Astrocyte (in vitro differentiated cells and primary cell): ENCODE measurements around the gene DQX1. TPM values are rescaled to one million over a fixed set of nuclear protein-coding genes. Genes with fewer than 3 reads are reported as not detected.

Experiments used
- DNase-seq: peaks from one replicate; pipeline ENCODE4 v3.0.0-alpha.2; 2010; ENCODE audit warnings: low read depth
- FAIRE-seq: peaks from 2 replicates; lab custom pipeline; 2011; peaks lifted over from hg19 to GRCh38; lab: Jason Lieb, UNC
- H2AFZ ChIP-seq: 2 replicates; pipeline ENCODE4 v1.6.0; 2012; ENCODE audit warnings: low read depth, low read length, inconsistent platforms
- H3K27ac ChIP-seq: 2 replicates; pipeline ENCODE4 v1.5.1; 2011; ENCODE audit warnings: low read depth, low read length, inconsistent platforms
- H3K27me3 ChIP-seq: 2 replicates; pipeline ENCODE4 v1.6.0; 2011; ENCODE audit warnings: low read length, inconsistent platforms; ENCODE audit not compliant: insufficient read depth
- H3K36me3 ChIP-seq: 2 replicates; pipeline ENCODE4 v1.5.1; 2011; ENCODE audit warnings: low read length, inconsistent platforms; ENCODE audit not compliant: insufficient read depth
- H3K4me1 ChIP-seq: 2 replicates; pipeline ENCODE4 v1.5.1; 2011; ENCODE audit warnings: low read length, inconsistent platforms; ENCODE audit not compliant: insufficient read depth
- H3K4me2 ChIP-seq: 2 replicates; pipeline ENCODE4 v1.6.0; 2012; ENCODE audit warnings: low read length, inconsistent platforms
- H3K4me3 ChIP-seq: 2 replicates; pipeline ENCODE4 v1.5.1; 2011; ENCODE audit warnings: low read depth, mild to moderate bottlenecking, low read length, inconsistent platforms; ENCODE audit not compliant: insufficient read depth
- H3K79me2 ChIP-seq: 2 replicates; pipeline ENCODE4 v1.6.0; 2012; ENCODE audit warnings: mild to moderate bottlenecking, low read length, inconsistent platforms; ENCODE audit not compliant: insufficient read depth
- H3K9ac ChIP-seq: 2 replicates; pipeline ENCODE4 v1.6.0; 2012; ENCODE audit warnings: mild to moderate bottlenecking, low read length, inconsistent platforms
- H3K9me3 ChIP-seq: 2 replicates; pipeline ENCODE4 v1.5.1; 2012; ENCODE audit warnings: low read depth, mild to moderate bottlenecking, low read length, inconsistent platforms; ENCODE audit not compliant: insufficient read depth
- H4K20me1 ChIP-seq: 2 replicates; pipeline ENCODE4 v1.6.0; 2012; ENCODE audit warnings: low read length, inconsistent platforms; ENCODE audit not compliant: insufficient read depth
- H3K27ac Mint-ChIP-seq: one replicate; pipeline ENCODE4 v1.8.0; 2021; ENCODE audit warnings: mild to moderate bottlenecking, mixed read lengths; ENCODE audit not compliant: unreplicated experiment
- H3K27me3 Mint-ChIP-seq: one replicate; pipeline ENCODE4 v1.8.0; 2021; ENCODE audit warnings: low read depth, mixed read lengths; ENCODE audit not compliant: unreplicated experiment
- H3K36me3 Mint-ChIP-seq: one replicate; pipeline ENCODE4 v1.8.0; 2021; ENCODE audit warnings: low read depth, mixed read lengths; ENCODE audit not compliant: unreplicated experiment
- H3K4me1 Mint-ChIP-seq: one replicate; pipeline ENCODE4 v1.8.0; 2021; ENCODE audit warnings: low read depth, mixed read lengths; ENCODE audit not compliant: unreplicated experiment
- H3K4me3 Mint-ChIP-seq: one replicate; pipeline ENCODE4 v1.8.0; 2021; ENCODE audit warnings: mild to moderate bottlenecking, moderate library complexity, mixed read lengths; ENCODE audit not compliant: unreplicated experiment
- H3K9me3 Mint-ChIP-seq: one replicate; pipeline ENCODE4 v1.8.0; 2021; ENCODE audit warnings: mild to moderate bottlenecking, mixed read lengths; ENCODE audit not compliant: unreplicated experiment
- CTCF ChIP-seq: IDR thresholded peaks from 2 replicates; pipeline ENCODE4 v1.5.1; 2011; ENCODE audit warnings: low read depth, mild to moderate bottlenecking, inconsistent platforms, low read length, moderate library complexity; ENCODE audit not compliant: insufficient read depth
- EZH2 ChIP-seq: IDR thresholded peaks from 2 replicates; pipeline ENCODE4 v1.6.1; 2012; ENCODE audit warnings: mild to moderate bottlenecking, low read length, inconsistent platforms; ENCODE audit not compliant: insufficient read depth
- total RNA-seq: library from RNA; stranded (reverse); gene quantifications from 2 replicates; pipeline ENCODE4 v1.2.1, GENCODE V29; 2021

DQX1 gene
- total RNA-seq, 1 donor from 2014 or later, result 0.73 TPM

- no peak for TF ChIP-seq CTCF
- no peak for TF ChIP-seq EZH2
- no peak overlapping the region for H3K4me3 ChIP-seq
- no peaks in the 10 kb centered on the region for H3K9me3 ChIP-seq
- DNase-seq (peak; percentile 92), FAIRE-seq (peak; percentile 84)
- peak overlapping the region; percentile 42 for H3K4me3 Mint-ChIP-seq
- H3K27me3 ChIP-seq, result no peaks in the 10 kb centered on the region
- peak overlapping the region; percentile 84 for H3K27ac Mint-ChIP-seq
- peaks cover 45% of the 10 kb centered on the region for H3K4me1 ChIP-seq
- peak overlapping the region; percentile 13 for H3K9ac ChIP-seq
- H3K4me1 Mint-ChIP-seq, result peaks cover 20% of the 10 kb centered on the region
- no peaks in the 10 kb centered on the region for H3K36me3 Mint-ChIP-seq
- no peaks in the 10 kb centered on the region for H3K9me3 Mint-ChIP-seq
- H2AFZ ChIP-seq, result no peak overlapping the region
- H3K79me2 ChIP-seq, result no peaks in the 10 kb centered on the region
- no peaks in the 10 kb centered on the region for H3K36me3 ChIP-seq
- peaks cover 4% of the 10 kb centered on the region for H3K27me3 Mint-ChIP-seq
- H4K20me1 ChIP-seq, result no peaks in the 10 kb centered on the region
- peak overlapping the region; percentile 52 for H3K4me2 ChIP-seq
- peak overlapping the region; percentile 93 for H3K27ac ChIP-seq
Observed at GRCh38 chr2:74566754-74567085, 40.7 kb upstream of the DQX1 start.

GRCh38 chr2:74566076-74566753 is 40.2 kb upstream of the DQX1 start:
- Mint-ChIP-seq H3K27ac (peak overlapping the region; percentile 84), H3K9me3 (no peaks in the 10 kb centered on the region)

More at GRCh38 chr2:74566076-74566753, 40.2 kb upstream of the DQX1 start:
- Histone ChIP-seq H3K27me3 (no peaks in the 10 kb centered on the region), H3K27ac (peak overlapping the region; percentile 93), H3K4me1 (peaks cover 45% of the 10 kb centered on the region), H3K9ac (peak overlapping the region; percentile 13), H2AFZ (no peak overlapping the region), H3K79me2 (no peaks in the 10 kb centered on the region), H3K36me3 (no peaks in the 10 kb centered on the region), H3K4me3 (no peak overlapping the region), H3K4me2 (peak overlapping the region; percentile 52), H3K9me3 (no peaks in the 10 kb centered on the region), H4K20me1 (no peaks in the 10 kb centered on the region)
- FAIRE-seq, result no peak
- Mint-ChIP-seq H3K36me3 (no peaks in the 10 kb centered on the region), H3K4me3 (peak overlapping the region; percentile 42), H3K4me1 (peaks cover 20% of the 10 kb centered on the region), H3K27me3 (peaks cover 4% of the 10 kb centered on the region)
- no peak for DNase-seq
- TF ChIP-seq EZH2, result no peak
- no peak for TF ChIP-seq CTCF
